Fibroblast of pulmonary artery (primary cell): ENCODE results near the gene FTCD.
A peak's percentile ranks its signal among the peaks of the same experiment; 100 is the strongest.

ENCODE experiments used
- DNase-seq: peaks from one replicate; pipeline ENCODE4 v3.0.0-alpha.2; 2010; ENCODE audit warnings: low read depth
- H3K4me3 ChIP-seq: replicated peaks from 2 replicates; pipeline ENCODE4 v1.5.1; 2011; ENCODE audit warnings: low read depth, mild to moderate bottlenecking, control low read depth, low read length, moderate library complexity
- TF ChIP-seq, protein P1 (sequence below): IDR thresholded peaks from 2 replicates; pipeline ENCODE4 v1.5.1; 2011; ENCODE audit warnings: mild to moderate bottlenecking, control low read depth, low read length, inconsistent platforms; ENCODE audit errors: missing control alignments

Gene FTCD

DNA sequence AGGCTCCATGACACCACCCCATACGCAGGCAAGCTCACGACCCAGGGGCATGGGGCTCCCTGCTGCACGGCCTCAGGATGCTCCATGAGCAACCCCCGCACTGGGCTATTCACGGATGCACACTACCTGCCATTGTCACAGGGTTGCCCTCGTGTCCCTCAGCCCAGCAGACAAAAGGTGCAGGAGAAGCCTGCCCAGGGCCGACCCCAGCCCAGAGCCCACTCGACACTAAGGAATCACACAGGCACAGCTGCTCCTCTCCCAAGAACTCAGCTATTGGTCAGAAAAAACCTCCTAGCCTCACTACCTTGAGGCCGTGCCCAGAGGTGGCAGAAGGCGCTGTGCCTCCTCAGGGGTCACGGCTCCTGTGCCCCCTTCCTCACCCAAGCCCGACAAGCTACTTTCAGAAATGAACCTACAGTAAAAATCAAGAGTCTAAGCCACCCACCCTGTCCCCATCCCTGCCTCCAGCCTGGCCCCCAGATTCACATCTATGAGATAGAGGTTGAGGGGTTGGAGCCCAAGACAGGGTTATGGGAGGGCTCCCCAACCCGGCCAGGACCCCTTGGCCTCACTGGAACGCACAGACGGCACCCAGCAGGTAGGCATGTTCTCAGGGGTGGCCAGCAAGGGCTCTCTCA, 35.2 kb upstream of the FTCD start:
- H3K4me3 ChIP-seq = no peak overlapping the region
- TF ChIP-seq, protein P1, sequence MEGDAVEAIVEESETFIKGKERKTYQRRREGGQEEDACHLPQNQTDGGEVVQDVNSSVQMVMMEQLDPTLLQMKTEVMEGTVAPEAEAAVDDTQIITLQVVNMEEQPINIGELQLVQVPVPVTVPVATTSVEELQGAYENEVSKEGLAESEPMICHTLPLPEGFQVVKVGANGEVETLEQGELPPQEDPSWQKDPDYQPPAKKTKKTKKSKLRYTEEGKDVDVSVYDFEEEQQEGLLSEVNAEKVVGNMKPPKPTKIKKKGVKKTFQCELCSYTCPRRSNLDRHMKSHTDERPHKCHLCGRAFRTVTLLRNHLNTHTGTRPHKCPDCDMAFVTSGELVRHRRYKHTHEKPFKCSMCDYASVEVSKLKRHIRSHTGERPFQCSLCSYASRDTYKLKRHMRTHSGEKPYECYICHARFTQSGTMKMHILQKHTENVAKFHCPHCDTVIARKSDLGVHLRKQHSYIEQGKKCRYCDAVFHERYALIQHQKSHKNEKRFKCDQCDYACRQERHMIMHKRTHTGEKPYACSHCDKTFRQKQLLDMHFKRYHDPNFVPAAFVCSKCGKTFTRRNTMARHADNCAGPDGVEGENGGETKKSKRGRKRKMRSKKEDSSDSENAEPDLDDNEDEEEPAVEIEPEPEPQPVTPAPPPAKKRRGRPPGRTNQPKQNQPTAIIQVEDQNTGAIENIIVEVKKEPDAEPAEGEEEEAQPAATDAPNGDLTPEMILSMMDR = no peak
- no peak for DNase-seq

- no peak for DNase-seq
- TF ChIP-seq, protein P1 = no peak
- no peak overlapping the region for H3K4me3 ChIP-seq
Measured at GRCh38 chr21:46189959-46190490, 34.6 kb upstream of the FTCD start.

DNA sequence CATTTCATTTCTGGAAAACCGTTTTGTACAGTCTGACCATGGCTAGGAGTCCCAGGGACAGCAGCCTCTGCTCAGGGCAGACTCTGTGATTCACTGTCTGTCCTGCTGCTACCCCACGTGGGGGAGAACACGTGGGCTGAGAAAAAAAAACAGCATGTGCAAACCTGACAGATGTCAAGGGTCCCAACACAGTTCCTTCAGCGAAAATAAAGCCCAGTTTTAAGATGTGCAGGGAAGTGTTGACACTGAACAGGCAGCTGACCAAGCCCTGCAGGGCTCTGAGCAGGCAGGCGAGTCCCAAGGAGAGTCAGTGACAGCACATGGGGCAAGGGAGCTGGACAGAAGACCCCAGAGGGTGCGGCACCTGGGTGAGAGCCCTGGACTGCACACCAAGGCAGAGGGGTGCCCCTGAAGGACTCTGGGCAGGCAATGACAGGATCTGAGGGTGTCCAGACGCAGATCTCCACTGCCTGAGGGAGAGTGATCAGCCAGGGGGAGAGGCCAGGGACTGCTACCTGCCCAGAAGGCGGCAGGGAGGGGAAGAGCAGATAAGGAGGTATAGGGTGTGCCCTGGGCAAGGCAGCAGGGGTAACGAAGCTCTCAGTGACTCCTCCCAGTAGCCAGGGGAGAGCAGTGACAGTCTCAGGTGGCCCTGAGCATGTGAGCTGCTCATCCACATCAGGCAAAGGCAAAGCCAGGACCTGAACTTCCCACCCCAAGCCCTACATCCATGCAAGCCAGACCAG, 34.0 kb upstream of the FTCD start:
- DNase-seq = peak; percentile 64
- TF ChIP-seq, protein P1 = no peak
- H3K4me3 ChIP-seq = no peak overlapping the region

DNA sequence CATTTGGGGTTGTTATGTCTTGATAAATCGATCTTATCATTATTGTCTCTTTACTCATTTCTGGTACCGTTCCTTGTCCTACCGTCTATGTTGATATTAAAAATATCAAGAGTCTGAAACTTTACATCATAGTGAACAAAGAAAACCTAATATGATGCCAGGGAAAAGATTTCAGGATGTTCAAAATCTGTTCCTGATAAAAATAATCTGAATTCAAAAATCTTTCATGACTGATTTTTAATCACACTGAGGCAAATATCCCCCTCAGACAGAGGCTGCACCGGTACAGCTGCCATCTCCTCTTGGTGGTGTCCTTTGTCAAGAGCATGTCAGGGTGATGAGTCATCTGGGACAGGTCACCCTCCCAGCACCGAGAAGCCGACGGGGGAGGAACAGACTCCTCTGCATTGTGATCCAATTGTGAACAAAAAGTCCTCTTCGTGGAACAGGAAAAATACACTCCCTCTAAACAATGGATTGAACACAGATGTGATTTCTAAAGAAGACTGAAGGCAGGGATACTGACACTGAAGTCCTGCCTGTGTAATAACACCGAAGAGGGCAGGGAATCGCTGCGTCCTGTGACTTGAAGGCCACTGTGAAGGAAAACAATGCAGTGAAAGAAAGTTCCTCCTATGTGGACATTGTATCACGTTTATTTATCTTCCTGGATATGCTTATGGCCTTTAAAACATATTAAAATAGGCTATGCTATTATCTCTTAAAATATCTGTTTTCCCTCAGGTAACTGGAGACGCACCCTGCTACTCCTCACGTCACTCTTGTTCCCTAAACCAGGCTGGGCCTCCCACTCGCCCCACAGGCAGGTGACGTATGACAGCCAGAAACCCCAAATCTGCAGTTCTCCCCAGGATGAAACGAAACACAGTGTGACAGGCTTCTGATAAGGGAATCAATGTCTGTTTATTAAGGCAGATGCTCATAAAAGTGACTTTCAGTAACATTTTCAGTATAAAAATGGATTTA, 33.1 kb upstream of the FTCD start:
- TF ChIP-seq, protein P1 = no peak
- no peak overlapping the region for H3K4me3 ChIP-seq
- peak; percentile 85 for DNase-seq

- peak; percentile 9 for DNase-seq
- TF ChIP-seq, protein P1 = no peak
Measured at GRCh38 chr21:46187814-46188213, 32.4 kb upstream of the FTCD start.

GRCh38 chr21:46187261-46187660, 31.9 kb upstream of the FTCD start:
- no peak overlapping the region for H3K4me3 ChIP-seq
- TF ChIP-seq, protein P1 = no peak
- no peak for DNase-seq

More at GRCh38 chr21:46187814-46188213, 32.4 kb upstream of the FTCD start:
- H3K4me3 ChIP-seq = no peak overlapping the region
